GM12865 (cell line): ENCODE measurements around the gene ABCC10.
"Not testable (repeated sequence)": the region's sequence is repeated elsewhere in the genome, so short reads cannot be mapped to it uniquely, and the experiment has no call there.

ENCODE experiments used
- DNase-seq: peaks from one replicate; pipeline ENCODE4 v3.0.0; 2010; ENCODE audit warnings: low read depth
- H3K4me3 ChIP-seq: 2 replicates; pipeline ENCODE4 v1.5.1; 2011; ENCODE audit warnings: mild to moderate bottlenecking, low read depth, low read length, control low read depth
- CTCF ChIP-seq: IDR thresholded peaks from 2 replicates; pipeline ENCODE4 v1.5.1; 2011; ENCODE audit warnings: low read length, control low read depth, low read depth, inconsistent platforms; ENCODE audit not compliant: insufficient read depth; ENCODE audit errors: missing control alignments

ABCC10 gene

GRCh38 chr6:43459535-43459934 lies 32.2 kb downstream of the ABCC10 start:
- no peak for DNase-seq
- no peak for TF ChIP-seq CTCF
- H3K4me3 ChIP-seq, result no peak overlapping the region

DNA sequence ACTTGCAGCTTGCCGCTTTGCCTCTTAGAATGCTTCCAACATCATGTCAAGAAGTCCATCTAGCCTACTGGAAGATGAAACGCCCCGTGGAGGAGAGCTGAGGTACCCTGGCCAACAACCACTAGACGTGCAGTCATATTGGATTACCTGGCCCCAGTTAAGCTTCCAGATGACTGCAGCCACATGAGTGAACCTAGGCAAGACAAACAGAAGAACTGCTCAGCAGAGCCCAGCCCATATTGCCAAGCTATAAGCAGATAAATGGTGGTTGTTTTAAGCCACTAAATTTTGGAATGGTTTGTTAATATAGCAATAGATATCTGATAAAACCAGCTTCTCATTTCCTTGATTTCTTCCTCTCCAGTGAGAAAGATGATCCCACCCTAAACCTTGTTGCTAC lies 32.7 kb downstream of the ABCC10 start:
- TF ChIP-seq CTCF, result no peak

DNA sequence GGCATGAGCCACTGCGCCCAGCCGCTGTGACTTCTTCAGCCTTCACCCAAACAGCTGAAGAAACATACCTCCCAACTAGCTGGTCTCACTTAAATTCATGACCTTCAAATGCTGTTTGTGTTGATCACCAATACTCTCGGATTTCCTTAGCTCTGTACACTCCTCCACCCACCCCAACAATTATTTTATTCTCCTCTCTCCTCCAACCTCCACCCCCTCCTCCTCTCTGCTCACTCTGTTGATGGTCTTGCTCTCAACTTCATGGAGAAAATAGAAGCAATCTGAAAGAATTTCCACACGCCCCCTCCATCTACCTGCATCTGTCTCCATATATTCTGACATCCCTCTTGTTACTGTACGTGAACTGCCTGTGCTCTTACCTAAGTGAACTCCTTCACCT lies 34.6 kb downstream of the ABCC10 start:
- no peak for TF ChIP-seq CTCF
- DNase-seq, result no peak
- H3K4me3 ChIP-seq, result no peak overlapping the region

More for the DNA sequence above, 32.7 kb downstream of the ABCC10 start:
- no peak overlapping the region for H3K4me3 ChIP-seq
- no peak for DNase-seq

GRCh38 chr6:43464337-43464736 lies 37.0 kb downstream of the ABCC10 start:
- H3K4me3 ChIP-seq, result no peak overlapping the region
- DNase-seq, result no peak
- TF ChIP-seq CTCF, result no peak

GRCh38 chr6:43465948-43466347 lies 38.6 kb downstream of the ABCC10 start:
- no peak overlapping the region for H3K4me3 ChIP-seq
- TF ChIP-seq CTCF, result no peak
- no peak for DNase-seq

DNA sequence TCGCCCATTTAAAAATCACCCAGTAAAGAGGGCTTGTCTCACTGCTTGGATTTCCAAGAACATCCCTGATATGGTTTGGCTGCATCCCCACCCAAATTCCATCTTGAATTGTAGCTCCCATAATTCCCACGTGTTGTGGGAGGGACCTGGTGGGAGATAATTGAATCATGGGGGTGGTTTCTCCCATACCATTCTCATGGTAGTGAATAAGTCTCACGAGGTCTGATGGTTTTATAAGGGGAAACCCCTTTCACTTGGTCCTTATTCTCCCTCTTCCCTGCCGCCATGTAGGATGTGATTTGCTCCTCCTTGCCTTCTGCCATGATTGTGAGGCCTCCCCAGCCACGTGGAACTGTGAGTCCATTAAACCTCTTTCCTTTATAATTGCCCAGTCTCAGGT lies 39.9 kb downstream of the ABCC10 start:
- not testable (repeated sequence) for H3K4me3 ChIP-seq, DNase-seq

DNA sequence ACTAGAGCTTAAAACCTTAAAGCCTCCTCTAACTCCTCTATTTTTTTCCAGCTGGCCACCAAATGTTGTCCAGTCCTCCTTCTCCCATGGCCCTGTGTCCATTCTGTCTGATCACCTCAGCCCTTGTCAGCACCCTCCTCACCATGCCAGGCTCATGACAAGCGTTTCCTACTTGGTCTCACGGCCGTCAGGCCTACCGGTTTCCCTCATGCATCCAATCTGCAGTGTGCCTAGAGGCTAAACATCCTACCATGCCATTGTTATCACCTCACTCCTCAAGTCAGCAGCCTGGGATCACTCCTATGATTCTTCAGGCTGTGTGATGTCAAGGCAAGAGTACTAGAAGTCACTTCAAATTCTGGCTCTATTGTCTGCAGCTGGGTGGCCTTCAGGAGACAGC lies 40.4 kb downstream of the ABCC10 start:
- no peak for DNase-seq
- H3K4me3 ChIP-seq, result no peak overlapping the region
- TF ChIP-seq CTCF, result no peak

DNA sequence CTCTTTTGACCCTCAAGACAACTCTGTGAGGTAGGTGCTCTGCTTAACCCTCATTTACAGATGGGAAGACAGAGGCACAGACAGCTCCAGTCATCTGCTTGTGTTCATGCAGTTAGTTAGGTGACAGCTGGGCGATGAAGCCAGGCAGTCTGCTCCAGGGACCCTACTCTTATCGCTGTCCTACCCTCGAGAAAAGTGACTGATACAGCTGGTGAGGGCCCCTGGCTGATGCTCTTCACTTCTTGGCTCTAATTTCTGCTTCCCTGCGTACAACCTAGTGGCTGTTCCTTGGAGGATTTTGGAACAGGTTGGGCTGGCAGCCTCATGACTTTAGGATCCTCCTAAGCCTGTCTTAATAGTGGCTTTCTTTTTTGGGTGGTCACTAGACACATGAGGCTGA lies 40.9 kb downstream of the ABCC10 start:
- H3K4me3 ChIP-seq, result no peak overlapping the region
- no peak for DNase-seq
- no peak for TF ChIP-seq CTCF
